ENCODE measurements around the gene TBC1D22A. TPM values are rescaled to one million over a fixed set of nuclear protein-coding genes. Genes with fewer than 3 reads are reported as not detected.

Gene TBC1D22A
- total RNA-seq, 3 donors from 2014 or later: 29.8 to 31.1 (median 29.9) TPM

GRCh38 chr22:47119181-47119580 lies 356.7 kb downstream of the TBC1D22A start:
- H3K36me3 Mint-ChIP-seq (ENCODE audit: insufficient read depth): peaks cover 3% of the 10 kb centered on the region
- no peak for ATAC-seq
- no peaks in the 10 kb centered on the region for H3K4me1 Mint-ChIP-seq (ENCODE audit: low read depth)
- no peak overlapping the region for H3K4me3 Mint-ChIP-seq
- H3K9me3 Mint-ChIP-seq: no peaks in the 10 kb centered on the region
- H3K27me3 Mint-ChIP-seq (ENCODE audit: low read depth): no peaks in the 10 kb centered on the region
- DNase-seq: no peak

- Mint-ChIP-seq H3K4me3 (no peak overlapping the region), H3K9me3 (no peaks in the 10 kb centered on the region), H3K36me3 (ENCODE audit: insufficient read depth) (peaks cover 3% of the 10 kb centered on the region), H3K4me1 (ENCODE audit: low read depth) (no peaks in the 10 kb centered on the region), H3K27me3 (ENCODE audit: low read depth) (no peaks in the 10 kb centered on the region)
- no peak for ATAC-seq
- no peak for DNase-seq
Measured at GRCh38 chr22:47120399-47120798, 357.9 kb downstream of the TBC1D22A start.

GRCh38 chr22:47121791-47122190 lies 359.3 kb downstream of the TBC1D22A start:
- DNase-seq (no peak), ATAC-seq (no peak)
- H3K27me3 Mint-ChIP-seq (ENCODE audit: low read depth): no peaks in the 10 kb centered on the region
- H3K4me3 Mint-ChIP-seq: no peak overlapping the region
- H3K36me3 Mint-ChIP-seq (ENCODE audit: insufficient read depth): peaks cover 3% of the 10 kb centered on the region
- H3K9me3 Mint-ChIP-seq: no peaks in the 10 kb centered on the region
- no peaks in the 10 kb centered on the region for H3K4me1 Mint-ChIP-seq (ENCODE audit: low read depth)

- Mint-ChIP-seq H3K36me3 (ENCODE audit: insufficient read depth) (no peaks in the 10 kb centered on the region), H3K27me3 (ENCODE audit: low read depth) (no peaks in the 10 kb centered on the region), H3K4me3 (no peak overlapping the region), H3K4me1 (ENCODE audit: low read depth) (no peaks in the 10 kb centered on the region), H3K9me3 (no peaks in the 10 kb centered on the region)
- no peak for ATAC-seq
- no peak for DNase-seq
Measured at GRCh38 chr22:47122441-47123000, 360.1 kb downstream of the TBC1D22A start.

- Mint-ChIP-seq H3K36me3 (ENCODE audit: insufficient read depth) (no peaks in the 10 kb centered on the region), H3K27me3 (ENCODE audit: low read depth) (no peaks in the 10 kb centered on the region)
- no peak for ATAC-seq
Measured at GRCh38 chr22:47123006-47123826, 360.8 kb downstream of the TBC1D22A start.

GRCh38 chr22:47123827-47124442 lies 361.5 kb downstream of the TBC1D22A start:
- Mint-ChIP-seq H3K27me3 (ENCODE audit: low read depth) (no peaks in the 10 kb centered on the region), H3K36me3 (ENCODE audit: insufficient read depth) (peaks cover 5% of the 10 kb centered on the region), H3K4me1 (ENCODE audit: low read depth) (peaks cover 1% of the 10 kb centered on the region)

More at GRCh38 chr22:47123006-47123826, 360.8 kb downstream of the TBC1D22A start:
- H3K4me1 Mint-ChIP-seq (ENCODE audit: low read depth): no peaks in the 10 kb centered on the region
- H3K4me3 Mint-ChIP-seq: no peak overlapping the region
- no peak for DNase-seq
- H3K9me3 Mint-ChIP-seq: no peaks in the 10 kb centered on the region

GRCh38 chr22:47124451-47124881 lies 362.0 kb downstream of the TBC1D22A start:
- ATAC-seq: no peak
- Mint-ChIP-seq H3K9me3 (no peaks in the 10 kb centered on the region), H3K4me3 (no peak overlapping the region), H3K36me3 (ENCODE audit: insufficient read depth) (peaks cover 5% of the 10 kb centered on the region), H3K27me3 (ENCODE audit: low read depth) (no peaks in the 10 kb centered on the region), H3K4me1 (ENCODE audit: low read depth) (peaks cover 1% of the 10 kb centered on the region)
- DNase-seq: no peak

More at GRCh38 chr22:47123827-47124442, 361.5 kb downstream of the TBC1D22A start:
- no peaks in the 10 kb centered on the region for H3K9me3 Mint-ChIP-seq
- no peak for DNase-seq
- no peak for ATAC-seq
- no peak overlapping the region for H3K4me3 Mint-ChIP-seq

GRCh38 chr22:47124961-47125360 lies 362.5 kb downstream of the TBC1D22A start:
- DNase-seq: no peak
- Mint-ChIP-seq H3K27me3 (ENCODE audit: low read depth) (no peaks in the 10 kb centered on the region), H3K36me3 (ENCODE audit: insufficient read depth) (peaks cover 5% of the 10 kb centered on the region), H3K9me3 (no peaks in the 10 kb centered on the region), H3K4me3 (no peak overlapping the region), H3K4me1 (ENCODE audit: low read depth) (peaks cover 1% of the 10 kb centered on the region)
- ATAC-seq: no peak

- Mint-ChIP-seq H3K27me3 (ENCODE audit: low read depth) (no peaks in the 10 kb centered on the region), H3K36me3 (ENCODE audit: insufficient read depth) (peaks cover 9% of the 10 kb centered on the region), H3K4me3 (no peak overlapping the region), H3K9me3 (no peaks in the 10 kb centered on the region), H3K4me1 (ENCODE audit: low read depth) (peaks cover 1% of the 10 kb centered on the region)
- ATAC-seq (no peak), DNase-seq (no peak)
Measured at GRCh38 chr22:47125603-47126002, 363.2 kb downstream of the TBC1D22A start.

- Mint-ChIP-seq H3K36me3 (ENCODE audit: insufficient read depth) (peaks cover 9% of the 10 kb centered on the region), H3K4me1 (ENCODE audit: low read depth) (peaks cover 1% of the 10 kb centered on the region), H3K27me3 (ENCODE audit: low read depth) (no peaks in the 10 kb centered on the region), H3K9me3 (no peaks in the 10 kb centered on the region), H3K4me3 (no peak overlapping the region)
- no peak for ATAC-seq
- no peak for DNase-seq
Measured at GRCh38 chr22:47126344-47126811, 363.9 kb downstream of the TBC1D22A start.

- H3K4me3 Mint-ChIP-seq: no peak overlapping the region
- peaks cover 1% of the 10 kb centered on the region for H3K4me1 Mint-ChIP-seq (ENCODE audit: low read depth)
- H3K36me3 Mint-ChIP-seq (ENCODE audit: insufficient read depth): peaks cover 9% of the 10 kb centered on the region
- DNase-seq: no peak
- H3K27me3 Mint-ChIP-seq (ENCODE audit: low read depth): no peaks in the 10 kb centered on the region
- H3K9me3 Mint-ChIP-seq: no peaks in the 10 kb centered on the region
- no peak for ATAC-seq
Measured at GRCh38 chr22:47127441-47127871, 365.0 kb downstream of the TBC1D22A start.

- Mint-ChIP-seq H3K27me3 (ENCODE audit: low read depth) (no peaks in the 10 kb centered on the region), H3K36me3 (ENCODE audit: insufficient read depth) (peaks cover 9% of the 10 kb centered on the region), H3K4me1 (ENCODE audit: low read depth) (peaks cover 1% of the 10 kb centered on the region), H3K4me3 (no peak overlapping the region), H3K9me3 (no peaks in the 10 kb centered on the region)
- ATAC-seq: no peak
- no peak for DNase-seq
Measured at GRCh38 chr22:47128216-47128615, 365.8 kb downstream of the TBC1D22A start.

GRCh38 chr22:47128622-47129215 lies 366.3 kb downstream of the TBC1D22A start:
- DNase-seq (no peak), ATAC-seq (no peak)
- Mint-ChIP-seq H3K4me3 (no peak overlapping the region), H3K27me3 (ENCODE audit: low read depth) (no peaks in the 10 kb centered on the region), H3K4me1 (ENCODE audit: low read depth) (peaks cover 1% of the 10 kb centered on the region), H3K36me3 (ENCODE audit: insufficient read depth) (peaks cover 9% of the 10 kb centered on the region), H3K9me3 (no peaks in the 10 kb centered on the region)

- Mint-ChIP-seq H3K9me3 (no peaks in the 10 kb centered on the region), H3K27me3 (ENCODE audit: low read depth) (no peaks in the 10 kb centered on the region), H3K36me3 (ENCODE audit: insufficient read depth) (peaks cover 9% of the 10 kb centered on the region), H3K4me1 (ENCODE audit: low read depth) (peaks cover 1% of the 10 kb centered on the region), H3K4me3 (no peak overlapping the region)
- DNase-seq (no peak), ATAC-seq (peak; percentile 40 to 54)
Measured at GRCh38 chr22:47129902-47130635, 367.6 kb downstream of the TBC1D22A start.

Data from activated T-cell treated with anti-CD3 and anti-CD28 coated beads, Interleukin-2, amount 50 U/mL, for 4 hours (primary cell).